SK-N-MC (cell line): ENCODE results near the gene TUBB4B.

ENCODE experiments used
- EZH2 ChIP-seq: fragments of 200-600 bp; sonication (generic); IDR thresholded peaks from one replicate; pipeline ENCODE4 v1.6.1; 2017; ENCODE audit warnings: antibody characterized with exemption
- FOXP2 ChIP-seq: optimal IDR thresholded peaks from 2 replicates; pipeline ENCODE3; 2011; ENCODE audit warnings: mild to moderate bottlenecking, moderate library complexity; ENCODE audit not compliant: insufficient read depth; ENCODE audit errors: extremely low read length, control extremely low read depth

DNA sequence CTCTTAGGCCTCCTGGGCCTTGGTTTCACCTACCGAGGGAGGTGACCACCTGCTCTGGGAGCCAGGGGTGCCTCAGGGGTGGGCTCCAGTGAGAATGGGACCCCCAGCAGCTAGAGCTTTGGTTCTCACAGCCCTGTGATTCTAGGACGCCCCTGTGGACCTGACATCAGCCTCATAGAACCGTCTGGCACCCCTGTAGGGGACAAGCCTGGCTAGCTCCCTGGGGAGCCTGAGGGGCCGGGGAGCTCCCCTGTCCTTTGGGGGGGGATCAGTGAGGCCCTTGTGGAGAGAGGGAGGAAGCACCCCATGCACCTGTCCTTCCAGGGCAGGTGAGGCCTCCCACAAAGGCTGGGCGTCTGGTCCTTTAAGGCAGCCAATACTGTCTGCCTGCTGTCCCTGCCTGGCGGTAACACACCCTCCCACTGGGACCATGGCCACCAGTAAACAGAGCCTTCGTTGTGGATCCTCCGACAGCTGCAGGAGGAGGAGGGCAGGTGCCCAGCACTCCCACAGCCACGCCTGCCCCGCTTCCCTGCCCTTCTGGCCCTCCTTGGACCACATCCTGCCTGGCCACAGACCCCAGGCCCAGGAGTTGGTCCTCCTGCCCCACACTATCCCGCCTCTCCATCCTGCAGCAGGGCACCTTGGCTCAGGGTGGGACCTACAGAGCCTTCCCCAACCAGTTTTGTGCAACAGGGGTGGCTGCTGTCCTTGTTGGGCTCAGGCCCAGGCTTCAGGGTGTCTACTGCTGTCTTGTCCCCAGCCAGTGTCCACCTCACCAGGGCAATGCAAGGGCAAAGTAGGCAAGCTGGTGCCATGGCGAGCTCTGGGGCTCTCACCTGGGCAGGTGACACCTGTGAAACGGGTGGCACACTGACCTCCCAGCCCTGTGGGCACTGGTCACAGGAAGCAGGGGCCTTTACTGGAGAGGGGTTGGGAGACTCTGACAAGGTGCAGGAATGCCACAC, 3.0 kb upstream of the TUBB4B start:
- TF ChIP-seq EZH2 (no peak), FOXP2 (no peak)
